Astrocyte of the cerebellum (primary cell): ENCODE data around the gene LEF1.

Experiments
- DNase-seq: peaks from one replicate; pipeline ENCODE4 v3.0.0-alpha.2; 2011; ENCODE audit warnings: low read depth
- H3K4me3 ChIP-seq: 2 replicates; pipeline ENCODE4 v1.5.1; 2011; ENCODE audit warnings: mild to moderate bottlenecking, low read depth, low read length, moderate library complexity
- in situ Hi-C: cut with HindIII; loops from 2 replicates; pipeline ENCODE4 v1.10.0; 2017; ENCODE audit warnings: low sequenced_read_pairs
- TF ChIP-seq, protein P1 (sequence below): IDR thresholded peaks from 2 replicates; pipeline ENCODE4 v1.5.1; 2012; ENCODE audit warnings: low read length, low read depth, moderate library complexity, mild to moderate bottlenecking; ENCODE audit errors: missing control alignments

Gene LEF1

DNA sequence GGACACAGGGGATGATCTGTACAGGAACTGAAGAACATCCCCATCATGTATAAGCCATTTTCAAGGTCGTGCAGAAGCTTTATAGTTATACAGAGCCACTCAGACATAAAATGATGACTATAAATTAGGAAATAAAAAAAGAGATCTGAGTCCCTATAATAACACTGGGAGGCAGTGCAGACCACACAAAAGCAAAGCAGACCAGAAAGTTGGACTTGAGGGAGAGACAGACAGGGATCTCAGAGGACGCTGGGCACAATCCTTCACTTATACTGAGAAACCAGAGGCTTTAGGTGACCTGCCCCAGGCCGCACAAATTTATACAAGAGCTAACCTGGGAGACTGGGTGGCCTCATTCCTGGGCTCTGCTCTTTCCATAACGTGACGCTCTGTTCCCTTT lies 108.6 kb downstream of the LEF1 start:
- in situ Hi-C loops: no loop called here
- TF ChIP-seq, protein P1, sequence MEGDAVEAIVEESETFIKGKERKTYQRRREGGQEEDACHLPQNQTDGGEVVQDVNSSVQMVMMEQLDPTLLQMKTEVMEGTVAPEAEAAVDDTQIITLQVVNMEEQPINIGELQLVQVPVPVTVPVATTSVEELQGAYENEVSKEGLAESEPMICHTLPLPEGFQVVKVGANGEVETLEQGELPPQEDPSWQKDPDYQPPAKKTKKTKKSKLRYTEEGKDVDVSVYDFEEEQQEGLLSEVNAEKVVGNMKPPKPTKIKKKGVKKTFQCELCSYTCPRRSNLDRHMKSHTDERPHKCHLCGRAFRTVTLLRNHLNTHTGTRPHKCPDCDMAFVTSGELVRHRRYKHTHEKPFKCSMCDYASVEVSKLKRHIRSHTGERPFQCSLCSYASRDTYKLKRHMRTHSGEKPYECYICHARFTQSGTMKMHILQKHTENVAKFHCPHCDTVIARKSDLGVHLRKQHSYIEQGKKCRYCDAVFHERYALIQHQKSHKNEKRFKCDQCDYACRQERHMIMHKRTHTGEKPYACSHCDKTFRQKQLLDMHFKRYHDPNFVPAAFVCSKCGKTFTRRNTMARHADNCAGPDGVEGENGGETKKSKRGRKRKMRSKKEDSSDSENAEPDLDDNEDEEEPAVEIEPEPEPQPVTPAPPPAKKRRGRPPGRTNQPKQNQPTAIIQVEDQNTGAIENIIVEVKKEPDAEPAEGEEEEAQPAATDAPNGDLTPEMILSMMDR: peak; percentile 37
- peak; percentile 49 for DNase-seq
- no peak overlapping the region for H3K4me3 ChIP-seq

DNA sequence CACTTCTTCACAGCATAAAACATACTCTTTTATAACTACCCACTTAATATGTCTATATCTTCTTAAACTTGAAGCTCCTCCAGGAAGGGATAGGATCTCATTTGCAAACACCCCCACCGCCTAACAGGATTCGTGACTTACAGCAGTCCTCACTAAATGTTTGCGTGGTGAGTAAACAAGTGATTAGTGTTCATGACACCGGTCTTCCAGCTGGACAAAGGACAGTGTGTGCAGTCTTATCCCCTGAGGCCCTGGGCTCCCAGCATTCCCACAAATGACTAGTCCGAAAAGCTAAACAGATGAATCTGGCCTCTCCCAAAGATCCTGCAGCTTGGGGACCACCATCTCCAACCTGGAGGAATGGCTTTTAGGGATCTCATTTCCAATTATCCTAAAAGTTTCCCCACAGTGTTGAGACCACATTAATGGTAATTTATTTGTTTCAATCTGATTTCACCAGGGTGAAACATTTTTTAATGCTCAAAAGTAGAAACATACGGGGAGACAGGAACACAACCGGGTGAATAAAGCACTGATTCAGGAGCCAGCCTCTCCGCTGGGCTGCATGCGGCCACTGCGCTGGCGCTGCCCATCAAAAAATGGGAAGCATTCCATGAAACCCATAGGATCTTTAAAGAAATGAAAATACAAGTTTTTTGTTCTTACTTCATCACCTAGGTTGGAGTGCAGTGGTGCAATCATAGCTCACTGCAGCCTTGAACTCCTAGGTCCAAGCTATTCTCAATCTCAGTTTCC lies 109.9 kb downstream of the LEF1 start:
- DNase-seq: no peak
- in situ Hi-C loops: no loop called here
- TF ChIP-seq, protein P1: no peak
- no peak overlapping the region for H3K4me3 ChIP-seq

DNA sequence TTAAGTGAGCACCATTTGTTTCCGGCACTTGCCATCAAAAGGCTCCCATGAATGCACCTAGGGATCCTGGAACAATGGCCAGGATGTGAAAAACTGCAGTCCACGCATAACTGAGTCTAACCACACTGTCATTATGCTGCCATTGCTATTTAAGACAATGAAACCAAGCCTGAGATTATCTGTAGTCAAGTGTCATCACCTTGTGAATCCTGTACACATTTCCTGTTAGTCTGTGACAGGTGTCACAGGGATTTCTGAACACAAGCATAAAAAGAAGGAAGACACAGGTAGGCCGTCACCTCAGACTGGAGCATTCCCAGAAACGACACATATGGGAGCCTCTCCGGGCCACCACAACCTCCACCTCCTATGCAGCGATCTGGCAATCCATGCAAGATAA lies 112.3 kb downstream of the LEF1 start:
- TF ChIP-seq, protein P1: no peak
- in situ Hi-C loops: no loop called here
- DNase-seq: no peak
- H3K4me3 ChIP-seq: no peak overlapping the region

DNA sequence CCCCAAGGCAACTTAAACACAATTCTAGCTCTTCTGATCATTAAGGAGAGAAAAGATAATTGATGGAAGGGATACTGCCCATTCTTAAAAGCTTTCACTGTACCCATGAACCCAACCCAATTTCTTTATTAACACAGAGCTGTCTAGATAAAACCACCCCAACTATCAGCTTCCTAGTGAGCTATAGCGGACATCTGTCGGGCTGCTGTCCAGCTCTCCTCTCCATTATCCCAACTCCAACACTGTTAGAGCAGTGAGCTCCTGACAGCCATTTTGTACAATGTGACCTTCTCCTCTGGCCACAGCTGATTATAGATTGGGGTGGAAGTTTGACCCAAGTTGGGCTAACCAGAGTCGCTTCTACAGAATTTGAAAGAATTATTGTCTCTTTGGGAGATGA lies 112.9 kb downstream of the LEF1 start:
- no peak for DNase-seq
- in situ Hi-C loops: no loop called here
- no peak overlapping the region for H3K4me3 ChIP-seq
- TF ChIP-seq, protein P1: no peak

DNA sequence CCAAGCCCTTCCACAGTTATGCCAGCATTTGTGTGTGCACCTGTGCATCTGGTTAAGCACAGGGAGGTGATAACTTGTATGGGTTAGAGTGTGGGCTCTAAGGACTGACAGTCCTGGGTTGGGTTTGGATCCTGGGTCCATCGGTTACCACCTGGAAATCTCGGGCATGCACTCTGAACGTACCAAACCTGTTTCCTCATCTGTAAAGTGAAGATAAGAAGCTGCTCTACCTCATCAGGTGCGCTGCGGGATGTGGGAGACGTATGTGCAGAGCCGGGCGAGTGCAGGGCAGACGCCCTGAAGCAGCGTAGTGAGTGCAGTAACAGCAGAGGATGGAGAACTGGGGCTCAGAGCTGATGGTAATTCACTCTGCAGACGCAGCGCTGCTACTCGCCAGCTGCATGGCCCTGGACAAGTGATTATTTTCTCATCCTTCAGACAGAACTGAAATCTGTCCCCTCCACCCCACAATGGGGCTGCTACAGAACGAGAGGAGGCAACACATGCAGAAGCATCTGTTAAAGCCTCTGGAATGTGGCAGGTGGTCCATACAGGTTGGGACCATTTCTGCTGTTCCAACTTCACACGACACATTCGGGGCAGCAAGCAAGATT lies 114.6 kb downstream of the LEF1 start:
- DNase-seq: no peak
- in situ Hi-C loops: no loop called here
- H3K4me3 ChIP-seq: no peak overlapping the region
- TF ChIP-seq, protein P1: no peak

DNA sequence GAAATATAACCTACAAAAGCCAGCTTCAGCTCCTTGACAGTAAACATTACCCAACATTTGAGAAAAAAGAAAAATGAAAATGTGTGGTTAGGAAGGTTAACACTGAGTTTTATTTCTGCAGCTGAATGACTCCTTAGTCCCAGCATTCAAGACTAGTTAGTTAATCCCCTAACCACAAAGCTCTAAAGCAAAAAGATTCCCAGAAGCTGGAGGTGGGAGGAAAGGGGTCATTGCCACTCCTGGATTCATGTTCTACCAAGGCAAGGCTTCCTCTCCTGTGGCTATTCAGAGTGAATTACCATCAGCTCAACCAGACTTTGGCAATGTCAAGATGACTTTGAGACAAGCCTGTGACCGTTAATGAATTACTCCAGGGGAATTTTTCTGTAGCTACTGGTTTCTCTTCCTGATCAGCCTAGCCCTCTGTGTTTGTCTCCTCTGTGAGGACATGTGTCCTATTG lies 115.5 kb downstream of the LEF1 start:
- TF ChIP-seq, protein P1: no peak
- no peak overlapping the region for H3K4me3 ChIP-seq
- in situ Hi-C loops: no loop called here
- no peak for DNase-seq
